ENCODE results near the gene C9orf50.
"Not testable (repeated sequence)": the region's sequence is repeated elsewhere in the genome, so short reads cannot be mapped to it uniquely, and the experiment has no call there.

Gene C9orf50

GRCh38 chr9:129620669-129621295 lies at the start of gene C9orf50:
TSS of gene C9orf50 (minus strand) at chr9:129621101. CDS start at chr9:129620574, 527 bp downstream.
- FAIRE-seq = no peak

GRCh38 chr9:129669946-129670345 lies 49.0 kb upstream of the C9orf50 start:
- DNase-seq (ENCODE audit: low spot score) = no peak

More at GRCh38 chr9:129620669-129621295, at the start of gene C9orf50:
- no peak for DNase-seq (ENCODE audit: low spot score)

GRCh38 chr9:129669141-129669718 lies 48.3 kb upstream of the C9orf50 start:
- peak; percentile 11 for FAIRE-seq

More at GRCh38 chr9:129669946-129670345, 49.0 kb upstream of the C9orf50 start:
- FAIRE-seq = no peak

GRCh38 chr9:129667850-129668249 lies 46.9 kb upstream of the C9orf50 start:
- FAIRE-seq (no peak), DNase-seq (ENCODE audit: low spot score) (no peak)

More at GRCh38 chr9:129669141-129669718, 48.3 kb upstream of the C9orf50 start:
- DNase-seq (ENCODE audit: low spot score) = peak; percentile 25

- DNase-seq (ENCODE audit: low spot score) (no peak), FAIRE-seq (no peak)
These were observed 46.5 kb upstream of the C9orf50 start for GRCh38 chr9:129667378-129667777.

GRCh38 chr9:129666575-129666974 lies 45.7 kb upstream of the C9orf50 start:
- DNase-seq (ENCODE audit: low spot score) (no peak), FAIRE-seq (no peak)

- FAIRE-seq = no peak
- DNase-seq (ENCODE audit: low spot score) = no peak
These were observed 45.1 kb upstream of the C9orf50 start for GRCh38 chr9:129665814-129666520.

GRCh38 chr9:129665389-129665775 lies 44.5 kb upstream of the C9orf50 start, which contains the start of gene PRRX2:
TSS of gene PRRX2 (plus strand) at chr9:129665647. CDS start at chr9:129665868, 221 bp downstream.
- FAIRE-seq = no peak
- DNase-seq (ENCODE audit: low spot score) = no peak

GRCh38 chr9:129664746-129665388 lies 44.0 kb upstream of the C9orf50 start:
- no peak for DNase-seq (ENCODE audit: low spot score)
- no peak for FAIRE-seq

- FAIRE-seq; DNase-seq (ENCODE audit: low spot score): not testable (repeated sequence)
These were observed 41.3 kb upstream of the C9orf50 start for GRCh38 chr9:129662239-129662638.

- DNase-seq (ENCODE audit: low spot score) (no peak), FAIRE-seq (no peak)
These were observed 40.1 kb upstream of the C9orf50 start for GRCh38 chr9:129661029-129661428.

- peak; percentile 90 for FAIRE-seq
These were observed 36.0 kb upstream of the C9orf50 start for GRCh38 chr9:129656795-129657390.

GRCh38 chr9:129655696-129656095 lies 34.8 kb upstream of the C9orf50 start:
- no peak for DNase-seq (ENCODE audit: low spot score)
- no peak for FAIRE-seq

More at GRCh38 chr9:129656795-129657390, 36.0 kb upstream of the C9orf50 start:
- peak; percentile 86 for DNase-seq (ENCODE audit: low spot score)

GRCh38 chr9:129655154-129655553 lies 34.3 kb upstream of the C9orf50 start:
- FAIRE-seq = no peak

GRCh38 chr9:129654554-129655040 lies 33.7 kb upstream of the C9orf50 start:
- DNase-seq (ENCODE audit: low spot score) = no peak
- FAIRE-seq = no peak

More at GRCh38 chr9:129655154-129655553, 34.3 kb upstream of the C9orf50 start:
- no peak for DNase-seq (ENCODE audit: low spot score)

GRCh38 chr9:129653823-129654553 lies 33.1 kb upstream of the C9orf50 start:
- FAIRE-seq (no peak), DNase-seq (ENCODE audit: low spot score) (no peak)

- FAIRE-seq (no peak), DNase-seq (ENCODE audit: low spot score) (no peak)
These were observed 29.9 kb upstream of the C9orf50 start for GRCh38 chr9:129650680-129651235.

GRCh38 chr9:129649726-129650679 lies 29.1 kb upstream of the C9orf50 start:
- no peak for DNase-seq (ENCODE audit: low spot score)

GRCh38 chr9:129648764-129649115 lies 27.8 kb upstream of the C9orf50 start:
- DNase-seq (ENCODE audit: low spot score) (no peak), FAIRE-seq (no peak)

More at GRCh38 chr9:129649726-129650679, 29.1 kb upstream of the C9orf50 start:
- FAIRE-seq = no peak

Measured in RCC 7860 (cell line).